Measurements from ENCODE around the gene DCP1B. TPM values are rescaled to one million over a fixed set of nuclear protein-coding genes. Genes with fewer than 3 reads are reported as not detected.
"Not testable (repeated sequence)": the region's sequence is repeated elsewhere in the genome, so short reads cannot be mapped to it uniquely, and the experiment has no call there.

DCP1B gene
- total and polyA plus RNA-seq, 4 donors: 3.5 to 5.5 (median 4.6) TPM

GRCh38 chr12:1946296-1946695, 58.0 kb downstream of the DCP1B start:
- no peak for DNase-seq (ENCODE audit: low spot score)
- Histone ChIP-seq H3K9ac (ENCODE audit: low read depth in 1 of 2, low read length in 2 of 2) (no peak overlapping the region), H3K9me3 (ENCODE audit: control insufficient read depth in 4 of 4, low read length in 3 of 4) (no peaks in the 10 kb centered on the region), H3K27ac (ENCODE audit: low read depth in 1 of 2, low read length in 2 of 2) (no peak overlapping the region), H3K27me3 (ENCODE audit: control insufficient read depth in 4 of 4, insufficient read depth in 4 of 4, low read length in 3 of 4) (no peaks in the 10 kb centered on the region), H3K4me3 (ENCODE audit: low read depth in 1 of 3, low read length in 3 of 3) (no peak overlapping the region), H3K36me3 (ENCODE audit: control insufficient read depth in 4 of 4, insufficient read depth in 3 of 4, low read depth in 1 of 4, low read length in 3 of 4) (peaks cover 11 to 39% (median 27%) of the 10 kb centered on the region in 4 donors), H3K4me1 (ENCODE audit: control insufficient read depth in 4 of 4, insufficient read depth in 4 of 4, low read length in 3 of 4) (no peaks in the 10 kb centered on the region)
- TF ChIP-seq HNF4A (conservative IDR thresholded peaks at IDR 0.05): no peak
- no peak for TF ChIP-seq FOXA2 (IDR thresholded peaks at IDR 0.05)
- no peak for TF ChIP-seq NR2F2 (IDR thresholded peaks at IDR 0.05)
- TF ChIP-seq FOXA1 (IDR thresholded peaks at IDR 0.05): no peak
- TF ChIP-seq EGR1 (IDR thresholded peaks at IDR 0.05; ENCODE audit: low read depth in 2 of 2): no peak
- no peak for TF ChIP-seq YY1 (IDR thresholded peaks at IDR 0.05)
- TF ChIP-seq RXRA (IDR thresholded peaks at IDR 0.05): no peak
- TF ChIP-seq HNF4G (IDR thresholded peaks at IDR 0.05): no peak
- no peak for TF ChIP-seq RAD21 (IDR thresholded peaks at IDR 0.05)
- TF ChIP-seq MAX (IDR thresholded peaks at IDR 0.05): no peak
- TF ChIP-seq SP1 (IDR thresholded peaks at IDR 0.05): no peak
- no peak for TF ChIP-seq ATF3 (IDR thresholded peaks at IDR 0.05)
- TF ChIP-seq TAF1 (conservative IDR thresholded peaks at IDR 0.05): no peak
- no peak for TF ChIP-seq GABPA (IDR thresholded peaks at IDR 0.05 in 1 of 2, conservative IDR thresholded peaks at IDR 0.05 in 1 of 2)
- no peak for TF ChIP-seq JUND (IDR thresholded peaks at IDR 0.05)
- TF ChIP-seq REST (IDR thresholded peaks at IDR 0.05): no peak
- no peak for TF ChIP-seq ZBTB33 (IDR thresholded peaks at IDR 0.05)
- TF ChIP-seq CTCF (IDR thresholded peaks at IDR 0.05; ENCODE audit: low read depth, low read length, missing input control): no peak
- 94% methylated on average over 3 of the region's 3 CpGs for WGBS

- H3K9ac ChIP-seq (ENCODE audit: low read depth in 1 of 2, low read length in 2 of 2); H3K27me3 ChIP-seq (ENCODE audit: control insufficient read depth in 4 of 4, insufficient read depth in 4 of 4, low read length in 3 of 4); H3K27ac ChIP-seq (ENCODE audit: low read depth in 1 of 2, low read length in 2 of 2); H3K4me3 ChIP-seq (ENCODE audit: low read depth in 1 of 3, low read length in 3 of 3); H3K4me1 ChIP-seq (ENCODE audit: control insufficient read depth in 4 of 4, insufficient read depth in 4 of 4, low read length in 3 of 4); DNase-seq (ENCODE audit: low spot score); H3K9me3 ChIP-seq (ENCODE audit: control insufficient read depth in 4 of 4, low read length in 3 of 4): not testable (repeated sequence)
- WGBS: 99% methylated on average over 5 of the region's 5 CpGs
- H3K36me3 ChIP-seq (ENCODE audit: control insufficient read depth in 4 of 4, insufficient read depth in 3 of 4, low read depth in 1 of 4, low read length in 3 of 4): peaks cover 10 to 41% (median 26%) of the 10 kb centered on the region in 4 donors
Observed at GRCh38 chr12:1945502-1945901, 58.8 kb downstream of the DCP1B start.
